Esophagus (tissue), 2 donors: ENCODE data around the gene ADORA1. TPM values are rescaled to one million over a fixed set of nuclear protein-coding genes. Genes with fewer than 3 reads are reported as not detected.

Experiments
- H3K27ac ChIP-seq, 2 donors: one replicate each; pipeline ENCODE4 v1.5.1; 2013; ENCODE audit warnings: low read depth in 2 of 2, mild to moderate bottlenecking in 2 of 2, inconsistent platforms in 1 of 2, low read length in 1 of 2, moderate library complexity in 1 of 2
- H3K27me3 ChIP-seq, 2 donors: one replicate each; pipeline ENCODE4 v1.6.1; 2013; ENCODE audit warnings: low read length in 2 of 2, control low read depth in 1 of 2, mild to moderate bottlenecking in 1 of 2; ENCODE audit not compliant: insufficient read depth in 2 of 2, control insufficient read depth in 1 of 2
- H3K36me3 ChIP-seq, 2 donors: one replicate each; pipeline ENCODE4 v1.6.1; 2013; ENCODE audit warnings: low read length in 1 of 2; ENCODE audit not compliant: control insufficient read depth in 2 of 2, insufficient read depth in 2 of 2
- H3K4me1 ChIP-seq, 2 donors: one replicate each; pipeline ENCODE4 v1.6.1; 2013; ENCODE audit warnings: low read length in 1 of 2; ENCODE audit not compliant: control insufficient read depth in 2 of 2, insufficient read depth in 2 of 2
- H3K4me3 ChIP-seq, 2 donors: one replicate each; pipeline ENCODE4 v1.5.1; 2013; ENCODE audit warnings: low read length in 2 of 2, mild to moderate bottlenecking in 2 of 2, low read depth in 1 of 2, moderate library complexity in 1 of 2
- H3K9me3 ChIP-seq, 2 donors: one replicate each; pipeline ENCODE4 v1.6.1; 2013; ENCODE audit warnings: mild to moderate bottlenecking in 2 of 2, low read depth in 1 of 2, low read length in 1 of 2, moderate library complexity in 1 of 2; ENCODE audit not compliant: control insufficient read depth in 2 of 2, insufficient read depth in 1 of 2
- WGBS, 2 donors: extraction: QIAGEN DNeasy Blood & Tissue Kit; methylation state at CpG; one replicate each; pipeline ENCODE4 v1.1.7; 2013; 5-methylcytosine and 5-hydroxymethylcytosine counted together
- polyA plus RNA-seq, 2 donors: library from polyadenylated mRNA; stranded (reverse); fragments of 200-250 nt; gene quantifications; one replicate each; pipeline ENCODE4 v1.2.3, GENCODE V29; 2013
- donor health status: healthy with polysubstance abuse.
- donor health status: Bipolar disorder and iron deficiency.

Gene ADORA1
- polyA plus RNA-seq, 2 donors: 0.22 to 0.26 TPM

DNA sequence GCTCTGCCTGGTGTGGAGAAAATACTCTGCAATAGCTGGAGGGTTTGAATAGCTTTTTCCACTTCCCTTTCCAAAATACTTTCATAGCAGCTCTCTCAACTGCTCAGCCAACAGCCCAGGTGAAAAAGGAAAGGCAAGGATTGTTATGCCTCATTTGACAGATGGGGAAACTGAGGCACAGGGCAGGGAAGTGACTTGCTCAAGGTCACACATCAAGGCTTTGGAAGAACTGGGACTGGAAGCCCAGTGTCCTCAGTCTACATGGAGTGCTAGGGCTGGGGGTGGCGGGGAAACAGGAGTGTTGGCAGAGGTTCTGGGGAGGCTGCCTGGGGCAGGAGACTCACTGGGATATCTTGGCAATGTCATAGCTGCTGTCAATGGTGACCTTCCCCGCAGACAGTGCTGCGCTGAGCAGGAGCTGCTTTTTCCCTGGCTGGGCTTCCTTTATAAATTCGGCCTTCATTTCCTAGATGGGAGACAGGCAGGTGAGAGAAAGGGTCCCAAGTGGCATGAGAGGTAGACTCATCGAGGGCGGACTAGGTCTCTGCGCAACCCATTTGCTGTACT is 54.9 kb downstream of the ADORA1 start:
- no peaks in the 10 kb centered on the region for H3K9me3 ChIP-seq
- H3K4me3 ChIP-seq: no peak overlapping the region
- no peak overlapping the region for H3K27ac ChIP-seq
- peaks cover 3 to 13% of the 10 kb centered on the region in 2 donors for H3K4me1 ChIP-seq
- H3K36me3 ChIP-seq: no peaks in the 10 kb centered on the region
- 83 to 92% methylated on average over 7 of the region's 7 CpGs for whole genome bisulfite sequencing, 2 donors
- H3K27me3 ChIP-seq: no peaks in the 10 kb centered on the region

DNA sequence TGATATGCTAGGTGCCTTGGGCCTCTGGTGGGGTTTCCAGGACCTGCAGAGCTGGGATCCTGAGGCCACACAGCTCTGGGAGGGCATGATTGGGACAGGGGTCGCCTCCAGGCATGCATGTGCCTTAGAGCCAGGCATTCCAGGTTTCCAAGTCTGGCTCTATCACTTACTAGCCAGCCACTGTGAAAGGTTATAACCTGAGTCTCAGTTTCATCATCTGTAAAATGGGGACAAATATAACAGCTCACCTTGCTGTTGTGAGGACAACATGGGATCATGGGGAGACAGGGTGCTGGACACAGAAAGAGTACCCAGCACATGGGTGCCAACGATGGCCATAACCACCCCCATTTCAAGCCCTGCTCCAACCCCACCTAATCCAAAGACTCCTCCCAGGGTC is 56.3 kb downstream of the ADORA1 start:
- Histone ChIP-seq H3K27me3 (no peaks in the 10 kb centered on the region), H3K9me3 (no peaks in the 10 kb centered on the region), H3K4me3 (no peak overlapping the region), H3K36me3 (no peaks in the 10 kb centered on the region), H3K4me1 (peaks cover 3 to 13% of the 10 kb centered on the region in 2 donors), H3K27ac (no peak overlapping the region)
- WGBS, 2 donors: 84 to 87% methylated on average over 2 of the region's 2 CpGs

DNA sequence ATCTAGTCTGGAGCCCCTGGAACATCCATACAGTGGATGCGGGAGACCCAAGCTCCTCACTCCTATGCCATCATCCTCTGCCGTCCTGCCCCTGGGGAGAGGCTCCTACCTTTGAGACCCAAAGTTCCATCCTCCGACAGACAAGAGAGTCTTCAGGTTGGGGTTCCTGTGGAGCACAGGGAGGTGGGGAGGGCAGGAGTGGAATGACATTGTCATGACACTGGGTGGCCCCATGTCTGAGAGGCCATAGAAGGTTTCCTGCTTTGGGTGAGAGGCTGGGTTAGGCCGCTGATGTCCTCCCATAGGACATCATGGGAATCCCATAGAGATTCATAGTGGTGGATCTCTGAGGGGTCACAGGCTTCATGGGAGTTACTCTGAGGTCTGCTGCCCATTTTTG is 56.9 kb downstream of the ADORA1 start:
- Histone ChIP-seq H3K4me3 (no peak overlapping the region), H3K9me3 (no peaks in the 10 kb centered on the region), H3K36me3 (no peaks in the 10 kb centered on the region), H3K27ac (no peak overlapping the region), H3K4me1 (peaks cover 3 to 13% of the 10 kb centered on the region in 2 donors), H3K27me3 (no peaks in the 10 kb centered on the region)
- 71 to 97% methylated on average over 4 of the region's 4 CpGs for WGBS, 2 donors

DNA sequence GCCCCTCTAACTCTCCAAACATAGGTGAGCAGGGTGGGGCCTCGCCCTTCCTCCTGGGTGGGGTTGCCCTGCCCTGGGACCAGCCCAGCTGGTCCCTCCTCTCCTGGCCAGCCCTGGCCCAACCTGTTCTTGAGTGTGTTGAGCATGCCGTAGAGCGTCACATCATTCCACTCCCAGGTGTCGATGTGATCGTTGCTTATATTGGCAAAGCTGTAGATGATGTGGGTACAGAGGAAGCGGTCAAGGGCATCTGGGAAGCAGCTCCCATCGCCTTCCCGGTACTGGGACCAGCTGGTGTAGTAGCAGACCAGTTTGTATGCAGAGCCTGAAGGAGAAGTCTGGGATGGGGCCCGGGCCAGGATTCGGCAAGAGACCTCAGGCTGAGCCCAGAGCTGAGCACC is 57.5 kb downstream of the ADORA1 start:
- 79 to 83% methylated on average over 10 of the region's 10 CpGs for WGBS, 2 donors
- Histone ChIP-seq H3K4me1 (peaks cover 3 to 13% of the 10 kb centered on the region in 2 donors), H3K27ac (peak overlapping the region; percentile 23 to 90), H3K27me3 (no peaks in the 10 kb centered on the region), H3K9me3 (no peaks in the 10 kb centered on the region), H3K36me3 (no peaks in the 10 kb centered on the region), H3K4me3 (no peak overlapping the region)

DNA sequence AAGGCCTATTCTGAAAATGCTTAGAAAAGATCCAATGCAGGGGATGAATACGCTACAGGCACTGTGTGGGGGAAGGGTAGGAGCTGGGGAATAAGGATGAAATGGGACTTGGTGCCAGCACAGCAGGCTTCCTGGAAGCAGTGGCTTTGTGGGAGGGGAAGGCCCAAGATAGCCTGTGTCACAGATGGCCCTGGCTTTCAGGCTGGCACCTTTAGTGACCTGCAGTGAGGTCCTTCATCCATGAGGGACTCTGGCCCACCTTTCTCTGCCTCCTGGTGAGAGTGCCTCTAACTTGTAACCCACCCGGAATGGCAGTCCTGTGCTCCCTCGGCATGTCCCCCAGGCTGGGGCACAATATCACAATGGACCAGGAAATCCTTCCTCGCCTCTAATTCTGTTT is 58.1 kb downstream of the ADORA1 start:
- Histone ChIP-seq H3K27ac (peak overlapping the region; percentile 23 to 90), H3K9me3 (no peaks in the 10 kb centered on the region), H3K27me3 (no peaks in the 10 kb centered on the region), H3K4me3 (no peak overlapping the region), H3K4me1 (peaks cover 3 to 13% of the 10 kb centered on the region in 2 donors), H3K36me3 (no peaks in the 10 kb centered on the region)
- WGBS, 2 donors: 80 to 84% methylated on average over 4 of the region's 4 CpGs

DNA sequence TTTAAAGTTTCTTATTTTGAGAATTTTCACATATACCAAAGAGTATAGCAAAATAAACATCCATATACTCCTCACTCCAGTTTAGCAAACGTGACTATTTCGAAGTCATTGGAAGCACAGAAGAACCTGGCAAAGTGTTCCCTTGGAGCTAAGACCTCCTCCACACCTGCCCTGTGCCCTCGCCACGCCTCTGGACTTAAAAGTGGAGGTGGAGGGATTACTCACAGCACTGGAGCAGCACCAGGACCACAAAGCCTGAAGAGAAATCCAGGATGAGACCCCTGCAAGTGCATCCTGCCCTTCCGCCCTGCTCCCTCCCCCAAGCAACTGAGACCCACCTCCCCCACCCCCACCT is 58.5 kb downstream of the ADORA1 start:
- peak overlapping the region; percentile 52 to 90 for H3K27ac ChIP-seq

DNA sequence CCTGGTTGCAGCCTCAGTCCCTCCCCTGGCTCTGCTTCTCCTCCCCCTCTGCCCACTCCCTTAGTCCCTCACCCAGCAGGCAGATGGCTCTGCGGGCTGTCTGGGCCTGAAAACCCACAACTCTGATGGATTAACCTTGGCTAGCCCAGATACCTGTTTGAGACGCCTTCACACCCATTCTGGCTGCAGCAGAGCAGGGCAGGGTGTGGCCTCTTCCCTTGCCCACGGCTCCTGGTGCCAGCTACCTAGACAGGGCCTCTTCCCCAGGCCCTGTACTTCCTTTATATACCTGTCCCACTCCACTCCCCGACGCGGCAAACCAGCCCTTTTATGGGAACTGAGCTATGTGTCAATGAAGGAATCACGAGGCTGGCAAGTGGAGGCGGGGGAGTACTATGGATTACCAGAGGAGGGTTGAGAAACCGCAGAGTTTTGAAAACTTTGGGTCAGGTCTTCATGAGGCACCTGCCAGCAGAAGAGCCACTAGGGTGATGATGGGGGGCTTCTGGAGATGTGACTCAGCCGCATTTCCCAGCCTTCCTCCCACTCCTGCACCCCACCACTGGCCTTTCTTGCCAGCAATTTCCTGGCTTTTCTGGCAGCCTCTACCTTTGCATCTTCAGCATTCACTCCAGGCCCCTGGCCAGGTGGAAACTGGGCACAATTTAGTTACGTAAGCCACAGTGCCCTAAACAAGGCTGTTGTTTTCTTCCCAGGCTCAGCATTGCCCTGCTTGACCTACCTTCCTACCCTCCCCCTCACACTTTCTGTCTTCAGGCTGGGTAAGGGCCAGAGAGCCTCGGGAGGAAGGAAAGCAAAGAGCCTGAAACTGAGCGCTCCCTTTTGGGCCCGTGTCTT is 59.1 kb downstream of the ADORA1 start, which contains the start of gene CHI3L1:
Gene CHI3L1, minus strand, starts transcription at position 259 of the 858 bp plus-strand sequence. Its CDS starts 81 bp downstream, at position 178.
- Histone ChIP-seq H3K4me3 (no peak within 1 kb of the TSS), H3K9me3 (no peaks in the 10 kb centered on the region), H3K36me3 (no peaks in the 10 kb centered on the region), H3K27me3 (no peaks in the 10 kb centered on the region), H3K4me1 (peaks cover 3 to 13% of the 10 kb centered on the region in 2 donors), H3K27ac (peak within 1 kb of the TSS; percentile 52 to 90)
- WGBS, 2 donors: 31 to 34% methylated on average over 14 of the region's 14 CpGs

More for the DNA sequence above, 58.5 kb downstream of the ADORA1 start:
- H3K9me3 ChIP-seq: no peaks in the 10 kb centered on the region
- H3K4me3 ChIP-seq: no peak overlapping the region
- no peaks in the 10 kb centered on the region for H3K36me3 ChIP-seq
- WGBS, 2 donors: 55 to 63% methylated on average over 5 of the region's 5 CpGs
- H3K4me1 ChIP-seq: peaks cover 3 to 13% of the 10 kb centered on the region in 2 donors
- no peaks in the 10 kb centered on the region for H3K27me3 ChIP-seq

DNA sequence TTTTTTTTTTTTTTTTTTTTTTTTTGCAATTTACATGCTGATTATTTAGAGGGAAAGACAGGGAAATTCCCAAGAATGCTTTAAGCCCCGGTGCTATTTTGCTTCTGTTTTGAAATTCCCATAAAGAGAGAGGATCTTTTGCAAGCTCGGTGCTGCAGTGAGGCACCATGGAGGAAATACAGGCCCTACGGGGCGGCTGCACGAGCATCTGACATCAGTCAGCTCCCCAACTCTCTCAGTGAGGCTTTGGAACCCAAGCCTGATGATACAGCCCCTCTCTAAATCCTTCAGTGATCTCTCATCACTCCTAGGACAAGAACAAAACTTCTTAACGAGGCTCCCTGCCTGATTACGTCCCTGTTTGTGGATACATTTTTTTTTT is 59.8 kb downstream of the ADORA1 start:
- H3K36me3 ChIP-seq: no peaks in the 10 kb centered on the region
- no peak overlapping the region for H3K4me3 ChIP-seq
- H3K27ac ChIP-seq: peak overlapping the region in 1 of 2 donors; percentile 90
- WGBS, 2 donors: 38 to 41% methylated on average over 7 of the region's 7 CpGs
- no peaks in the 10 kb centered on the region for H3K9me3 ChIP-seq
- no peaks in the 10 kb centered on the region for H3K27me3 ChIP-seq
- H3K4me1 ChIP-seq: peaks cover 3 to 13% of the 10 kb centered on the region in 2 donors

DNA sequence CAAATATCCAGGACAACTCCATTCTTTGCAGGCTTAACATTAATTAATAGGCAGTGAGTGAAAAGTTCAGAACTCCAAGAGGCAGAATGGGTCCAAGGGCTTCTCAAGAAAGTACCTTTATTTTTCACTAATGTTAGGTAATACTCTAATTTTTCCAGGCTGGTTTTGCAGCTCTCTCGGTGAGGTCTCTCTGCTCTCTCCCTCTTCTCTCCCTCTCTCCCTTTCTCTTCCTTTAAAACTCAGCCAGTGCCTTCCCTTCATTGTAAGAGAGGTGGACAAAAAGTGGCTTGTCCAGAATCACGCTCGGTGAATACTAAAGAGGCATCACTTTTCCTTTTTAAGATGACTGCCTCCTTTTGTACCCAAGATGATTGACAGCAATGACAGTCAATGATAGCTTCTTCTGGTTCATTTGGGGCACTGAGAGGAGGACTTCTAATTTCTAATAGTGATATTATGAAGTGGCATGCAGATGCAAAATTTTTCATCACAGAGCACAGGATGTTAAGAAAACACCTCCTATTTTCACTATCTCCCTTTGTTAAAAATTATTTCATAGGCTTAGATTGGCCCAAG is 60.3 kb downstream of the ADORA1 start:
- Histone ChIP-seq H3K4me1 (peaks cover 0 to 13% of the 10 kb centered on the region in 2 donors), H3K36me3 (no peaks in the 10 kb centered on the region), H3K4me3 (no peak overlapping the region), H3K27me3 (no peaks in the 10 kb centered on the region), H3K9me3 (no peaks in the 10 kb centered on the region), H3K27ac (no peak overlapping the region)
- WGBS, 2 donors: 68 to 88% methylated on average over 3 of the region's 3 CpGs
